CD4-positive, CD25-positive, alpha-beta regulatory T cell (primary cell): Measurements from ENCODE around the gene PAPOLG. TPM values are rescaled to one million over a fixed set of nuclear protein-coding genes. Genes with fewer than 3 reads are reported as not detected.

Source experiments
- ATAC-seq, 2 donors: fragments of 150-1000 bp; cut with Tn5 transposase; one replicate each; pipeline ENCODE4 v1.10.0; 2021; ENCODE audit warnings: low read depth in 2 of 2, moderate number of reproducible peaks in 2 of 2, moderate library complexity in 1 of 2
- DNase-seq, 3 donors: peaks; one replicate each; pipeline versions ENCODE4 v3.0.0 to v3.0.0-alpha.2; 2012 to 2022; ENCODE audit warnings: mixed read lengths in 1 of 3
- H3K27ac ChIP-seq: one replicate; pipeline ENCODE4 v1.7.0; 2013; ENCODE audit warnings: mild to moderate bottlenecking, low read length; ENCODE audit not compliant: insufficient read depth, poor library complexity, severe bottlenecking
- H3K27me3 ChIP-seq: one replicate; pipeline ENCODE4 v1.7.0; 2013; ENCODE audit warnings: low read length; ENCODE audit not compliant: control insufficient read depth, insufficient read depth
- H3K36me3 ChIP-seq: one replicate; pipeline ENCODE4 v1.7.0; 2013; ENCODE audit warnings: mild to moderate bottlenecking, low read length, moderate library complexity; ENCODE audit not compliant: control insufficient read depth, insufficient read depth
- H3K4me1 ChIP-seq: 2 replicates; pipeline ENCODE4 v1.7.0; 2013; ENCODE audit warnings: mild to moderate bottlenecking, low read length; ENCODE audit not compliant: insufficient read depth, control insufficient read depth, poor library complexity, severe bottlenecking
- H3K4me3 ChIP-seq: one replicate; pipeline ENCODE4 v1.7.0; 2013; ENCODE audit warnings: low read depth, mild to moderate bottlenecking, low read length, moderate library complexity
- H3K9me3 ChIP-seq, 2 experiments: 1 replicate in 1 of 2; 2 replicates in 1 of 2; pipeline ENCODE4 v1.7.0; 2013; ENCODE audit warnings: low read length in 2 of 2, mild to moderate bottlenecking in 1 of 2, moderate library complexity in 1 of 2; ENCODE audit not compliant: control insufficient read depth in 2 of 2
- H3K27ac Mint-ChIP-seq, 3 donors: one replicate each; pipeline ENCODE4 v1.8.0; 2020 to 2022; ENCODE audit warnings: mild to moderate bottlenecking in 3 of 3, mixed read lengths in 3 of 3, moderate library complexity in 2 of 3
- H3K27me3 Mint-ChIP-seq: one replicate; pipeline ENCODE4 v1.8.0; 2022; ENCODE audit warnings: mild to moderate bottlenecking, mixed read lengths
- H3K36me3 Mint-ChIP-seq: one replicate; pipeline ENCODE4 v1.8.0; 2020; ENCODE audit warnings: mixed read lengths
- H3K4me1 Mint-ChIP-seq, 4 donors: one replicate each; pipeline ENCODE4 v1.8.0; 2020 to 2022; ENCODE audit warnings: mixed read lengths in 4 of 4, mild to moderate bottlenecking in 1 of 4
- H3K4me3 Mint-ChIP-seq, 4 donors: one replicate each; pipeline ENCODE4 v1.8.0; 2020 to 2022; ENCODE audit warnings: mild to moderate bottlenecking in 4 of 4, mixed read lengths in 4 of 4, moderate library complexity in 3 of 4
- H3K9me3 Mint-ChIP-seq, 7 donors: one replicate each; pipeline ENCODE4 v1.8.0; 2020 to 2022; ENCODE audit warnings: mixed read lengths in 7 of 7, mild to moderate bottlenecking in 3 of 7, moderate library complexity in 2 of 7
- polyA plus RNA-seq, 4 donors: library from polyadenylated mRNA; unstranded; fragments of 300-500 nt; fragmentation: Illumina TruSeq; gene quantifications; one replicate each; pipeline ENCODE4 v1.2.3, GENCODE V29; 2021
- total RNA-seq: library from RNA; stranded (reverse); gene quantifications from one replicate; pipeline ENCODE4 v1.2.3, GENCODE V29; 2022

Gene PAPOLG
- total and polyA plus RNA-seq, 5 donors from 2014 or later: 15.7 to 26.1 (median 18.8) TPM

- no peaks in the 10 kb centered on the region for H3K4me1 ChIP-seq
- H3K9me3 ChIP-seq: no peaks in the 10 kb centered on the region
- Mint-ChIP-seq H3K4me3 (no peak overlapping the region), H3K27me3 (no peaks in the 10 kb centered on the region), H3K36me3 (peaks cover 44% of the 10 kb centered on the region), H3K9me3 (no peaks in the 10 kb centered on the region), H3K4me1 (peaks cover 0 to 6% (median 1%) of the 10 kb centered on the region in 4 donors), H3K27ac (no peak overlapping the region)
- ATAC-seq (no peak), DNase-seq (no peak)
- H3K4me3 ChIP-seq: no peak overlapping the region
- no peaks in the 10 kb centered on the region for H3K27me3 ChIP-seq
- H3K27ac ChIP-seq: no peak overlapping the region
- peaks cover 93% of the 10 kb centered on the region for H3K36me3 ChIP-seq
Observed at GRCh38 chr2:60778352-60778751, 22.3 kb downstream of the PAPOLG start.

- Histone ChIP-seq H3K27ac (no peak overlapping the region), H3K36me3 (peaks cover 93% of the 10 kb centered on the region), H3K9me3 (no peaks in the 10 kb centered on the region), H3K4me1 (no peaks in the 10 kb centered on the region), H3K4me3 (no peak overlapping the region), H3K27me3 (no peaks in the 10 kb centered on the region)
- Mint-ChIP-seq H3K9me3 (no peaks in the 10 kb centered on the region), H3K27me3 (no peaks in the 10 kb centered on the region), H3K4me1 (peaks cover 0 to 6% (median 1%) of the 10 kb centered on the region in 4 donors), H3K4me3 (no peak overlapping the region), H3K36me3 (peaks cover 41% of the 10 kb centered on the region), H3K27ac (peak overlapping the region in 1 of 3 donors; percentile 63)
- ATAC-seq (no peak), DNase-seq (no peak)
Observed at GRCh38 chr2:60779426-60779825, 23.4 kb downstream of the PAPOLG start.

- Histone ChIP-seq H3K36me3 (peaks cover 93% of the 10 kb centered on the region), H3K4me3 (no peak overlapping the region), H3K27me3 (no peaks in the 10 kb centered on the region), H3K9me3 (no peaks in the 10 kb centered on the region), H3K4me1 (no peaks in the 10 kb centered on the region), H3K27ac (no peak overlapping the region)
- H3K36me3 Mint-ChIP-seq: peaks cover 38% of the 10 kb centered on the region
- H3K9me3 Mint-ChIP-seq: no peaks in the 10 kb centered on the region
- no peak overlapping the region for H3K4me3 Mint-ChIP-seq
- DNase-seq (no peak), ATAC-seq (no peak)
- peak overlapping the region in 1 of 3 donors; percentile 17 for H3K27ac Mint-ChIP-seq
- H3K27me3 Mint-ChIP-seq: no peaks in the 10 kb centered on the region
- H3K4me1 Mint-ChIP-seq: peaks cover 0 to 3% (median 1%) of the 10 kb centered on the region in 4 donors
Observed at GRCh38 chr2:60780721-60781120, 24.7 kb downstream of the PAPOLG start.

GRCh38 chr2:60793169-60793568 lies 37.1 kb downstream of the PAPOLG start:
- Mint-ChIP-seq H3K27me3 (no peaks in the 10 kb centered on the region), H3K36me3 (peaks cover 52% of the 10 kb centered on the region), H3K4me1 (peaks cover 6 to 14% (median 9%) of the 10 kb centered on the region in 4 donors), H3K9me3 (no peaks in the 10 kb centered on the region), H3K27ac (no peak overlapping the region), H3K4me3 (no peak overlapping the region)
- no peaks in the 10 kb centered on the region for H3K27me3 ChIP-seq
- H3K36me3 ChIP-seq: peaks cover 88% of the 10 kb centered on the region
- no peak overlapping the region for H3K4me3 ChIP-seq
- no peak for ATAC-seq
- DNase-seq: no peak
- H3K27ac ChIP-seq: no peak overlapping the region
- no peaks in the 10 kb centered on the region for H3K4me1 ChIP-seq
- H3K9me3 ChIP-seq: no peaks in the 10 kb centered on the region

- Histone ChIP-seq H3K4me1 (no peaks in the 10 kb centered on the region), H3K36me3 (peaks cover 88% of the 10 kb centered on the region), H3K27me3 (no peaks in the 10 kb centered on the region), H3K27ac (no peak overlapping the region), H3K4me3 (no peak overlapping the region), H3K9me3 (no peaks in the 10 kb centered on the region)
- Mint-ChIP-seq H3K27me3 (no peaks in the 10 kb centered on the region), H3K9me3 (no peaks in the 10 kb centered on the region), H3K4me1 (peaks cover 6 to 14% (median 10%) of the 10 kb centered on the region in 4 donors), H3K4me3 (no peak overlapping the region), H3K36me3 (peaks cover 46% of the 10 kb centered on the region), H3K27ac (no peak overlapping the region)
- ATAC-seq (peak in 1 of 2 donors; percentile 34), DNase-seq (peak in 2 of 3 donors; percentile 58)
Observed at GRCh38 chr2:60794271-60794863, 38.3 kb downstream of the PAPOLG start.

- Mint-ChIP-seq H3K27me3 (no peaks in the 10 kb centered on the region), H3K9me3 (no peaks in the 10 kb centered on the region), H3K4me3 (no peak overlapping the region), H3K27ac (peak overlapping the region; percentile 24 to 72 (median 57)), H3K36me3 (peaks cover 38% of the 10 kb centered on the region), H3K4me1 (peaks cover 6 to 14% (median 10%) of the 10 kb centered on the region in 4 donors)
- no peak overlapping the region for H3K27ac ChIP-seq
- H3K4me1 ChIP-seq: no peaks in the 10 kb centered on the region
- H3K36me3 ChIP-seq: peaks cover 86% of the 10 kb centered on the region
- no peak for DNase-seq
- no peaks in the 10 kb centered on the region for H3K9me3 ChIP-seq
- ATAC-seq: peak in 1 of 2 donors; percentile 22
- H3K27me3 ChIP-seq: no peaks in the 10 kb centered on the region
- no peak overlapping the region for H3K4me3 ChIP-seq
Observed at GRCh38 chr2:60796573-60797509, 40.8 kb downstream of the PAPOLG start.

- DNase-seq: no peak
- H3K4me3 Mint-ChIP-seq: no peak overlapping the region
- no peak for ATAC-seq
- H3K27ac Mint-ChIP-seq: no peak overlapping the region
- Histone ChIP-seq H3K4me1 (peaks cover 30% of the 10 kb centered on the region), H3K36me3 (peaks cover 28% of the 10 kb centered on the region), H3K27me3 (no peaks in the 10 kb centered on the region), H3K9me3 (no peaks in the 10 kb centered on the region), H3K4me3 (no peak overlapping the region), H3K27ac (no peak overlapping the region)
- no peaks in the 10 kb centered on the region for H3K9me3 Mint-ChIP-seq
- H3K36me3 Mint-ChIP-seq: peaks cover 3% of the 10 kb centered on the region
- peaks cover 18 to 45% (median 30%) of the 10 kb centered on the region in 4 donors for H3K4me1 Mint-ChIP-seq
- no peaks in the 10 kb centered on the region for H3K27me3 Mint-ChIP-seq
Observed at GRCh38 chr2:60804473-60804872, 48.4 kb downstream of the PAPOLG start.
